B cell (primary cell): Measurements from ENCODE around the gene IL20RA. TPM values are rescaled to one million over a fixed set of nuclear protein-coding genes. Genes with fewer than 3 reads are reported as not detected.

ENCODE experiments used
- ATAC-seq: fragments of 200-7000 bp; cut with Tn5 transposase; one replicate; pipeline ENCODE4 v1.10.0; 2021; ENCODE audit warnings: low read depth, mild to moderate bottlenecking, moderate number of reproducible peaks, moderate library complexity
- CTCF ChIA-PET: fragments of 350-600 bp; sonication (Branson Sonifier 250); formaldehyde crosslinking; loops from one replicate; lab custom pipeline; 2021; ENCODE audit warnings: antibody characterized with exemption, inconsistent platforms; lab: Charles Lee
- POLR2A ChIA-PET: fragments of 350-600 bp; sonication (Branson Sonifier 250); formaldehyde crosslinking; loops from one replicate; lab custom pipeline; 2021; ENCODE audit warnings: antibody characterized with exemption; lab: Charles Lee
- DNase-seq: peaks from one replicate; pipeline ENCODE4 v3.0.0; 2013
- H2AFZ ChIP-seq: 2 replicates; pipeline ENCODE4 v1.6.1; 2012; ENCODE audit warnings: mild to moderate bottlenecking, low read depth, low read length; ENCODE audit not compliant: insufficient read depth, poor library complexity, severe bottlenecking
- H3K27ac ChIP-seq, 2 donors: 1 replicate in 1 of 2; 2 replicates in 1 of 2; pipeline ENCODE4 v1.5.1; 2012 to 2013; ENCODE audit warnings: low read length in 2 of 2, mild to moderate bottlenecking in 2 of 2, moderate library complexity in 1 of 2
- H3K27me3 ChIP-seq, 4 experiments: fragments of 200-600 bp in 1 of 4; sonication (generic) in 1 of 4; replicated peaks in 1 of 4; 1 replicate in 2 of 4; 2 replicates in 2 of 4; pipeline versions ENCODE4 v1.6.1 to v1.7.0; 2013 to 2016; ENCODE audit warnings: low read length in 3 of 4, mild to moderate bottlenecking in 2 of 4, mixed read lengths in 1 of 4, moderate library complexity in 1 of 4; ENCODE audit not compliant: insufficient read depth in 4 of 4, control insufficient read depth in 3 of 4; ENCODE audit errors: control extremely low read depth in 1 of 4
- H3K36me3 ChIP-seq, 2 experiments: replicated peaks in 1 of 2; 1 replicate in 1 of 2; 2 replicates in 1 of 2; pipeline versions ENCODE4 v1.6.1 to v1.7.1; 2013; ENCODE audit warnings: low read length in 1 of 2; ENCODE audit not compliant: insufficient read depth in 2 of 2, control insufficient read depth in 1 of 2; ENCODE audit errors: control extremely low read depth in 1 of 2, extremely low read depth in 1 of 2
- H3K4me1 ChIP-seq, 2 donors: fragments of 200-600 bp in 1 of 2; sonication (generic) in 1 of 2; 1 replicate in 1 of 2; 2 replicates in 1 of 2; pipeline versions ENCODE4 v1.5.1 to v1.6.1; 2013 to 2017; ENCODE audit warnings: low read length in 2 of 2; ENCODE audit not compliant: control insufficient read depth in 2 of 2, insufficient read depth in 2 of 2
- H3K4me2 ChIP-seq: replicated peaks from 2 replicates; pipeline ENCODE3; 2012; ENCODE audit warnings: mild to moderate bottlenecking, low read depth, low read length; ENCODE audit not compliant: poor library complexity, severe bottlenecking
- H3K4me3 ChIP-seq, 5 experiments: fragments of 200-600 bp in 1 of 5; sonication (generic) in 1 of 5; 1 replicate in 3 of 5; 2 replicates in 2 of 5; pipeline versions ENCODE4 v1.5.1 to v1.7.0; 2011 to 2016; ENCODE audit warnings: low read length in 4 of 5, mild to moderate bottlenecking in 4 of 5, low read depth in 2 of 5, control low read depth in 1 of 5, moderate library complexity in 1 of 5; ENCODE audit not compliant: insufficient read depth in 1 of 5; ENCODE audit errors: control extremely low read depth in 1 of 5, extremely low read depth in 1 of 5
- H3K79me2 ChIP-seq: fragments of 200-600 bp; sonication (generic); one replicate; pipeline ENCODE4 v1.6.0; 2016; ENCODE audit warnings: low read length; ENCODE audit not compliant: control insufficient read depth, insufficient read depth
- H3K9ac ChIP-seq: fragments of 200-600 bp; sonication (generic); 2 replicates; pipeline ENCODE4 v1.6.1; 2017; ENCODE audit warnings: mild to moderate bottlenecking, low read length, moderate library complexity
- H3K9me3 ChIP-seq, 3 donors: one replicate each; pipeline versions ENCODE4 v1.6.1 to v1.7.1; 2013; ENCODE audit warnings: low read length in 2 of 3; ENCODE audit not compliant: control insufficient read depth in 2 of 3, insufficient read depth in 1 of 3; ENCODE audit errors: control extremely low read depth in 1 of 3
- H4K20me1 ChIP-seq: 2 replicates; pipeline ENCODE4 v1.6.0; 2012; ENCODE audit warnings: mild to moderate bottlenecking, low read length; ENCODE audit not compliant: insufficient read depth, control insufficient read depth, poor library complexity, severe bottlenecking
- H3K27ac Mint-ChIP-seq: one replicate; pipeline ENCODE4 v1.8.0; 2021; ENCODE audit warnings: mixed read lengths
- H3K27me3 Mint-ChIP-seq: one replicate; pipeline ENCODE4 v1.8.0; 2021; ENCODE audit warnings: mixed read lengths
- H3K4me1 Mint-ChIP-seq: one replicate; pipeline ENCODE4 v1.8.0; 2021; ENCODE audit warnings: mixed read lengths
- H3K4me3 Mint-ChIP-seq: one replicate; pipeline ENCODE4 v1.8.0; 2021; ENCODE audit warnings: mixed read lengths
- H3K9me3 Mint-ChIP-seq: one replicate; pipeline ENCODE4 v1.8.0; 2022; ENCODE audit warnings: mixed read lengths; ENCODE audit not compliant: insufficient read depth
- EZH2 ChIP-seq: IDR thresholded peaks from 2 replicates; pipeline ENCODE4 v1.6.1; 2012; ENCODE audit warnings: borderline replicate concordance, low read depth, mild to moderate bottlenecking, moderate library complexity, low read length; ENCODE audit not compliant: insufficient read depth, poor library complexity, severe bottlenecking
- WGBS: methylation state at CpG from one replicate; pipeline ENCODE4 v1.1.5; 2013; ENCODE audit warnings: missing lambda C conversion rate; ENCODE audit not compliant: insufficient coverage; 5-methylcytosine and 5-hydroxymethylcytosine counted together
- intact Hi-C: fragments of 100-400 bp; cut with micrococcal nuclease; formaldehyde crosslinking; loops from one replicate; pipeline ENCODE4 v1.10.0; 2022
- polyA plus RNA-seq: library from polyadenylated mRNA; depleted of rRNA; stranded (reverse); fragments of >200 nt; gene quantifications from 2 replicates; pipeline ENCODE4 v1.2.3, GENCODE V29; 2012
- total RNA-seq, 2 donors: library from RNA; stranded (reverse); fragments of 120-200 nt in 1 of 2; gene quantifications; 1 replicate in 1 of 2; 2 replicates in 1 of 2; pipeline versions ENCODE4 v1.2.3 to v1.2.4, GENCODE V29; 2013 to 2022
- TF ChIP-seq, protein P1 (sequence below): fragments of 200-600 bp; IDR thresholded peaks from one replicate; pipeline ENCODE4 v1.8.0; 2022; ENCODE audit warnings: antibody characterized with exemption, mild to moderate bottlenecking

The IL20RA gene
- total and polyA plus RNA-seq, 2 donors (not counting 1 experiment from before 2014, with no cell fraction given), result not detected

- intact Hi-C loops, result no loop called here
- Histone ChIP-seq H3K4me3 (no peak overlapping the region), H3K4me1 (no peaks in the 10 kb centered on the region), H3K4me2 (no peak overlapping the region), H3K79me2 (no peaks in the 10 kb centered on the region), H3K9ac (no peak overlapping the region), H3K9me3 (no peaks in the 10 kb centered on the region), H4K20me1 (no peaks in the 10 kb centered on the region), H3K27me3 (peaks cover 0 to 7% (median 3%) of the 10 kb centered on the region in 4 experiments), H3K27ac (no peak overlapping the region), H2AFZ (no peak overlapping the region), H3K36me3 (no peaks in the 10 kb centered on the region)
- ATAC-seq (no peak), DNase-seq (no peak)
- Mint-ChIP-seq H3K27ac (no peak overlapping the region), H3K9me3 (no peaks in the 10 kb centered on the region), H3K27me3 (peaks cover 67% of the 10 kb centered on the region), H3K4me3 (no peak overlapping the region), H3K4me1 (no peaks in the 10 kb centered on the region)
- TF ChIP-seq, protein P1, sequence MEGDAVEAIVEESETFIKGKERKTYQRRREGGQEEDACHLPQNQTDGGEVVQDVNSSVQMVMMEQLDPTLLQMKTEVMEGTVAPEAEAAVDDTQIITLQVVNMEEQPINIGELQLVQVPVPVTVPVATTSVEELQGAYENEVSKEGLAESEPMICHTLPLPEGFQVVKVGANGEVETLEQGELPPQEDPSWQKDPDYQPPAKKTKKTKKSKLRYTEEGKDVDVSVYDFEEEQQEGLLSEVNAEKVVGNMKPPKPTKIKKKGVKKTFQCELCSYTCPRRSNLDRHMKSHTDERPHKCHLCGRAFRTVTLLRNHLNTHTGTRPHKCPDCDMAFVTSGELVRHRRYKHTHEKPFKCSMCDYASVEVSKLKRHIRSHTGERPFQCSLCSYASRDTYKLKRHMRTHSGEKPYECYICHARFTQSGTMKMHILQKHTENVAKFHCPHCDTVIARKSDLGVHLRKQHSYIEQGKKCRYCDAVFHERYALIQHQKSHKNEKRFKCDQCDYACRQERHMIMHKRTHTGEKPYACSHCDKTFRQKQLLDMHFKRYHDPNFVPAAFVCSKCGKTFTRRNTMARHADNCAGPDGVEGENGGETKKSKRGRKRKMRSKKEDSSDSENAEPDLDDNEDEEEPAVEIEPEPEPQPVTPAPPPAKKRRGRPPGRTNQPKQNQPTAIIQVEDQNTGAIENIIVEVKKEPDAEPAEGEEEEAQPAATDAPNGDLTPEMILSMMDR, result no peak
- no peak for TF ChIP-seq EZH2
- WGBS, result 88% methylated on average over 2 of the region's 6 CpGs
- POLR2A ChIA-PET, result no interaction called here
- CTCF ChIA-PET, result no interaction called here
Observed at GRCh38 chr6:137005073-137005472, 39.7 kb downstream of the IL20RA start.

- H3K36me3 ChIP-seq, result no peaks in the 10 kb centered on the region
- no CpG with 5 or more reads among the region's 3 CpGs for WGBS
- no peaks in the 10 kb centered on the region for H3K9me3 ChIP-seq
- TF ChIP-seq EZH2, result no peak
- TF ChIP-seq, protein P1, result no peak
- H3K79me2 ChIP-seq, result no peaks in the 10 kb centered on the region
- no peak overlapping the region for H3K27ac ChIP-seq
- H3K9ac ChIP-seq, result no peak overlapping the region
- H3K27ac Mint-ChIP-seq, result no peak overlapping the region
- DNase-seq (no peak), ATAC-seq (no peak)
- no peaks in the 10 kb centered on the region for H3K4me1 Mint-ChIP-seq
- H3K4me3 ChIP-seq, result no peak overlapping the region
- H4K20me1 ChIP-seq, result no peaks in the 10 kb centered on the region
- CTCF ChIA-PET, result no interaction called here
- no peaks in the 10 kb centered on the region for H3K9me3 Mint-ChIP-seq
- peaks cover 58% of the 10 kb centered on the region for H3K27me3 Mint-ChIP-seq
- H3K4me1 ChIP-seq, result no peaks in the 10 kb centered on the region
- intact Hi-C loops, result no loop called here
- H3K4me3 Mint-ChIP-seq, result no peak overlapping the region
- H3K4me2 ChIP-seq, result no peak overlapping the region
- H3K27me3 ChIP-seq, result peaks cover 0 to 7% (median 3%) of the 10 kb centered on the region in 4 experiments
- no peak overlapping the region for H2AFZ ChIP-seq
- POLR2A ChIA-PET, result no interaction called here
Observed at GRCh38 chr6:137002505-137002904, 42.3 kb downstream of the IL20RA start.
